HG03066 (cell line): ENCODE measurements around the gene LIMK2.
"Not testable (repeated sequence)": the region's sequence is repeated elsewhere in the genome, so short reads cannot be mapped to it uniquely, and the experiment has no call there.

Source experiments
- ATAC-seq: cut with Tn5 transposase; IDR thresholded peaks from one replicate; pipeline ENCODE4 v1.9.1; 2021; ENCODE audit warnings: low read depth; ENCODE audit not compliant: unreplicated experiment

Gene LIMK2

GRCh38 chr22:31211862-31212730 is at the start of gene LIMK2:
LIMK2 (plus strand) TSS chr22:31212298; CDS start chr22:31212409, 111 bp downstream.
- ATAC-seq = peak; percentile 78

GRCh38 chr22:31170971-31171370 is 41.1 kb upstream of the LIMK2 start:
- no peak for ATAC-seq

DNA sequence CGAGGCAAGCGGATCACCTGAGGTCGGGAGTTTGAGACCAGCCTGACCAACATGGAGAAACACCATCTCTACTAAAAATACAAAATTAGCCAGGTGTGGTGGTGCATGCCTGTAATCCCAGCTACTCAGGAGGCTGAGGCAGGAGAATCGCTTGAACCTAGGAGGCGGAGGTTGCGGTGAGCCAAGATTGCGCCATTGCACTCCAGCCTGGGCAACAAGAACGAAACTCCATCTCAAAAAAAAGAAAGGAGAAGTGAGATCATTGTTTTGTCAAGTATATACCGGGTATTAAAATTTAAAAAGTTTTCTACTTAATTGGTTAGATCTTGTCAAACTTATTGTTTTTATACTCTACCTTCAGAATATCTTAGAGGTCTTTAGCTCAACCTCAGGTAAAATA is 40.4 kb upstream of the LIMK2 start:
- not testable (repeated sequence) for ATAC-seq

DNA sequence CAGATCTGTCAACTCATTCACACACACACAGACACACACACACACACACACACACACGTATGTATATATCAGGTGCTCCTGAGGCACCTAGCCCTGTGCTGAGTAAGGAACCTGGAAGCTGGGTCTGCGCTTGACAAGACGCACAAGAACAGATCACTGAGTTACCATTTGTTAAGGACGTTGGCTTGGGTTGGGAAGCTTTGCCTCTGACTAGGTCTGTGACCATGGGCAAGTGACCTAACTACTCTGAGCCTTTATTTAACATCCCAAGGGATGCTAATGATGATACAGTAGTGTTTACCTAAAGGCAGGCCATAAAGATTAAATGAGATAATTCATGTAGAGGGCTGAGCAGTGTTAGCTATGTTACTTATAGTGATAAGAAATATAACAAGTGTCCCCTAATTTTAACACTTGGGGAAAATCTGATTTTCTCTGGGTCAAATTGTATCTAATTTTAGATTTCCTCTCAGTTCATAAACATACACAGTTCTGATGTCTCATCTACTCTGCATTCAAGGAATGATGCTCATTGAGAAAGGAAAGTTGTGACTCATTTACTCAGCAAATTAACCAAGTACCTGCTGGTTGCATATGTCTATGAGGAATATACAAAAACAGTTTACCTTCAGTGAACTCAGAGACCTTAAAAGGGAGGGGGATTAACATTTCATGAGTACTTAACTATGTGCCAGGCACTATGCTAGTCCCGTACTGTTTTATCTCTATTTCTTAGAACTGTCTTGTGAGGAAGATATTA is 38.5 kb upstream of the LIMK2 start:
- ATAC-seq = no peak

DNA sequence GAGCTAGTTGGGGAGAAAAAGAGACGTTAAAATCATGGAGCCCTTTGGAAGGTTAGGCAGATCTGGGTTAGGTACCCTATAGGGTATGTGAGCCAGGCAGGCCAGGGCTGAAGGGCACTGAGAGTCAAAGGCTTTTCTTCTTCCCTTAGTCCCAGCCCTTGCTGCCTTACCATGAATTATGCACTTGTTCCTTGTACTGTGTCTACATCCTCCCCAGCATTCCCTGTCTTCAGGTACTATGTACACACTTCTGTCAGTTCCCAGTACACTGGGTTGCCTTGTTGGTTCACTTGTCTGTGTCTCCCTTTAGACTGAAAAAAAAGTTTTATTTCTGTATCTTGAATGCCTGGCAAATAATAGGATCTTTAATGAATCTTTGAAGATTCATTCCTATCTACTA is 35.2 kb upstream of the LIMK2 start:
- ATAC-seq = no peak

- no peak for ATAC-seq
These were observed 34.5 kb upstream of the LIMK2 start for GRCh38 chr22:31177420-31178162.

DNA sequence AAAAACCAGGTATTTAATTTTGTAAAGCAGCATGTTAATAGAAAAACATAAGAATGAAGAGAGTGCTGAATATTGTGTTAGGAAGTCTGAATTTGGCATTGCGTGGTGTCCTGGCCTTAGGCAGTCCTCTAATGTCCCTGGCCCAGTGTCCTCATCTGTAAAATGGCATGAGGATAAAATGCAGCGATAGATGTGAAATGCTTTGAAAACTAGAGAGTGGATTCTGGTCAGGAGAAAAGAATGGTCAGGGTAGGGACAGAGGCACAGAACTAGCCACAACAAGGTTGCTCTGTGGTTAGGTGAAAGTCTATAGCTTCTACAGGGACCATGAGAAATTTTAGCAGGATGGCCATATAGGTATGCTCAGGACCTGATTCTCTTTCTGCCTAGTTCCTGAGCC is 33.2 kb upstream of the LIMK2 start:
- no peak for ATAC-seq

GRCh38 chr22:31179345-31179744 is 32.8 kb upstream of the LIMK2 start:
- no peak for ATAC-seq

DNA sequence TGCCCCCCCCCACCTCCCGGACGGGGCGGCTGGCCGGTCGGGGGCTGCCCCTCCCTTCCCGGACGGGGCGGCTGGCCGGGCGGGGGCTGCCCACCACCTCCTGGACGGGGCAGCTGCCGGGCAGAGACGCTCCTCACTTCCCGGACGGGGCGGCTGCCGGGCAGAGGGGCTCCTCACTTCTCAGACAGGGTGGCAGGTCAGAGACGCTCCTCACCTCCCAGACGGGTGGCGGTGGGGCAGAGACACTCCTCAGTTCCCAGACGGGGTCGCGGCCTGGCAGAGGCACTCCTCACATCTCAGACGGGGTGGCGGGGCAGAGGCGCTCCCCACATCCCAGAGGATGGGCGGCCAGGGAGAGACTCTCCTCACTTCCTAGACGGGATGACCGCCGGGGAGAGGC is 28.1 kb upstream of the LIMK2 start:
- no peak for ATAC-seq

DNA sequence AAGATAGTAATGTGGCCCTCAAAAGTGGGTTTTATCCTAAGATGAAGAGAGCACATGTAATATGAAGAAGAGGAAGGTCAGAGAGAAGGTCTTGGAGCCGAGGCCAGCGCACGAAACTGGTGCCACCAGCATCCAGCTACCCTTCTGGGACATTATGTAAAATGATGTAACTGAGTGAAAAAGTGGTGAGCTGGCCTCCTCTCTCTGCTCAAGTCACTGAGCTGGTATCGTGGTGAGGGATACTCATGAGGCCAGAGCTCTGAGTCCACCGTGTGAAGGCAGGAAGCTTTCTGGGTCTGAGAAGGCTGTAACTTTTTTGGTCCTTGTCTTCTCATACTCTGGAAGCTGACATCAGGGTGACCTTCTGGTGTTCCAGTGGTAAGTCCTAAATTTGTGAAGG is 27.0 kb upstream of the LIMK2 start:
- no peak for ATAC-seq

- no peak for ATAC-seq
These were observed 24.5 kb upstream of the LIMK2 start for GRCh38 chr22:31187627-31188026.

GRCh38 chr22:31192513-31192912 is 19.6 kb upstream of the LIMK2 start:
- ATAC-seq = no peak

GRCh38 chr22:31193092-31193491 is 19.0 kb upstream of the LIMK2 start:
- ATAC-seq = no peak

DNA sequence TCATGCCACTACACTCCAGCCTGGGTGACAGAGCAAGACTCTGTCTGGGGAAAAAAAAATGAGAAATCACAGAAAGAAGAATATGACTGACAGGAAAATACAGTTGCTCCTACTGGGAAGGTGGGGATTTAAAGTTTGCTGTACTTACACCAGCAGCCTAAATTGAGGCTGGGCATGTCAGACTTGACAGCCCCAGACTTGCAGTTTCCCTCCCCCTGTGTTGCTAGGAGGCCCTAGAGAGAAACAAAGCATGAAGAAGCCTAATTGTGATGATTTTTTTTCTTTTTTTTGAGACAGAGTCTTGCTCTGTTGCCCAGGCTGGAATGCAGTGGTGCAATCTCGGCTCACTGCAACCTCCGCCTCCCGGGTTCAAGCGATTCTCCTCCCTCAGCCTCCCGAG is 17.4 kb upstream of the LIMK2 start:
- not testable (repeated sequence) for ATAC-seq

DNA sequence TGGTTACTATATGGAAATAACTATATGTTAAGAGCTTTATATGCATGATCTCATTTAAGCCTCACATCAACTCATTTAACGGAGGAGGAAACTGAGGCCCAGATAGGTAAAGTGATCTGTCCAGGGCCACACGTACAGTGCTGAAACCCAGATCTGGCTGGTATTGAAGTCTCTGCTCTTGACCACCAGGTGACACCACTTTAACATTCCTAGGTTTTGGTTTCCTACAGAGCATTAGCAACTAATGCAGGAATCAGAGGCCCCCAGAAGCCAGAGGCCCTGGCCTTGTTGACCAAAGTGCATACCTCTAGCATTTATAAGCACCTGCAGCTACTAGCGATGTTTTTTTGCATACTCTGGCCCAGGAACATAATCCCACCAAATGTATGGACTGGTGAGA is 12.9 kb upstream of the LIMK2 start:
- ATAC-seq = no peak

DNA sequence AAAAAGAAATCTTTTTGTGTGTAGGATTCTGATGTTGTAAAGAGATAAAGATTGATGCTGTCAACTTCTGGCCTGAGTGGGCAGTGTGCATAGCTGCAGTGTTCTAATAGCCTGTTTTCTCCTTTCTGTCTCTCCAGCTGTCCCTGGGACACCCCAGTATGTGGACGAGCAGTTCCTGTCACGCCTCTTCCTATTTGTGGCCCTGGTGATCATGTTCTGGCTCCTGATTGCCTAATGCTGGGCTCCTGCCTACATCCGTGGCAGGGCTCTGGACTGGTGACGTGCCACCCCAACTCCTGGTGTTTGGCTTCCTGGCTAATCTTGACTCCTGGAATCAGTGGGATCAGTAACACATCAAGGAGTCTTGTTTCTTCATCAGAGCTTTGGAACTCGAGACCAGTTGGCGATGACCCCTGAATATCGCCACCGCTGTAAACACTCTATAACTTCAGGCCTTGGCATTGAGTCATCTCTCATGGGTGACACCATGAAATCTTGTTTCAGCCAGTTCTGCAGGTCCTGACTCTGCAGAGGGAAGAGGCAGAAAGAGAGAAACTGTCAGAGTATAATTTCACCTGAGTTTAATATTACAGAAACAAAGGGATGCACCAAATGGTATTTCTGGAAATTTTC is 7.6 kb upstream of the LIMK2 start:
- not testable (repeated sequence) for ATAC-seq

GRCh38 chr22:31205059-31205458 is 7.0 kb upstream of the LIMK2 start:
- not testable (repeated sequence) for ATAC-seq

DNA sequence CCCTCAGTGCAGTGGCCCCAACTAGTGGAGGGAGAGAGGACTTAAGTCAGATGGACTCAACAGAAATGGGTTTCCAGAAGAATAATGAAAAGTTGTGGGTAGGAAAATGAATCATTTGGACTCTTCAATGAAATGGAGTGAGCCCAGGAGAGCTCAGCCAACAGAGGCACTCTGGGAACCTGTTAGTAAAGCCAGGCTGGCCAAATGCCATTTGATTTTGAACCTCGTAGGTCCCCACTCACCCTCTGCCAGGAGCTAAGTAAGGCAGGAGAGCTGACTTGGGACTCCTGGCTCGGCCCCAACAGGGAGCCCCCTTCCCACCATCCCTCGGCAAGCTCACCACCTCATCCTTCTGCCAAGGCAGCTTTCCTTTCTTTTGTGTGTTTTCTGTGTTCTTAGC is 5.6 kb upstream of the LIMK2 start:
- ATAC-seq = not testable (repeated sequence)

- no peak for ATAC-seq
These were observed 5.0 kb upstream of the LIMK2 start for GRCh38 chr22:31206896-31207687.
